DND-41 (cell line): ENCODE results near the gene LDHAL6B.

Experiments
- CTCF ChIP-seq: IDR thresholded peaks from 2 replicates; pipeline ENCODE4 v1.5.1; 2012; ENCODE audit warnings: borderline replicate concordance, low read length, moderate library complexity, mild to moderate bottlenecking; ENCODE audit not compliant: poor library complexity, severe bottlenecking; ENCODE audit errors: extremely low read depth
- EZH2 ChIP-seq: IDR thresholded peaks from 3 replicates; pipeline ENCODE4 v1.6.1; 2012; ENCODE audit warnings: borderline replicate concordance, low read depth, mild to moderate bottlenecking, moderate library complexity, low read length, inconsistent platforms; ENCODE audit not compliant: severe bottlenecking

- TF ChIP-seq CTCF, result no peak
- TF ChIP-seq EZH2, result no peak
Measured at GRCh38 chr15:59203657-59204056, 3.0 kb upstream of the LDHAL6B start.
